GM19463 (cell line): ENCODE results near the gene CHCHD3.
"Not testable (repeated sequence)": the region's sequence is repeated elsewhere in the genome, so short reads cannot be mapped to it uniquely, and the experiment has no call there.

ENCODE experiments used
- ATAC-seq: cut with Tn5 transposase; IDR thresholded peaks from one replicate; pipeline ENCODE4 v1.9.1; 2021; ENCODE audit warnings: mild to moderate bottlenecking, moderate library complexity; ENCODE audit not compliant: unreplicated experiment

The CHCHD3 gene

GRCh38 chr7:132965951-132966350 is 115.9 kb downstream of the CHCHD3 start:
- no peak for ATAC-seq

GRCh38 chr7:132964876-132965275 is 117.0 kb downstream of the CHCHD3 start:
- no peak for ATAC-seq

- ATAC-seq: no peak
Observed at GRCh38 chr7:132959891-132960290, 122.0 kb downstream of the CHCHD3 start.

- ATAC-seq: no peak
Observed at GRCh38 chr7:132956556-132956955, 125.3 kb downstream of the CHCHD3 start.

GRCh38 chr7:132953468-132953867 is 128.4 kb downstream of the CHCHD3 start:
- no peak for ATAC-seq

- no peak for ATAC-seq
Observed at GRCh38 chr7:132950725-132951124, 131.2 kb downstream of the CHCHD3 start.

- no peak for ATAC-seq
Observed at GRCh38 chr7:132947011-132947410, 134.9 kb downstream of the CHCHD3 start.

GRCh38 chr7:132944774-132945173 is 137.1 kb downstream of the CHCHD3 start:
- ATAC-seq: no peak

GRCh38 chr7:132943645-132944044 is 138.2 kb downstream of the CHCHD3 start:
- no peak for ATAC-seq

GRCh38 chr7:132942701-132943100 is 139.2 kb downstream of the CHCHD3 start:
- ATAC-seq: no peak

GRCh38 chr7:132941905-132942304 is 140.0 kb downstream of the CHCHD3 start:
- no peak for ATAC-seq

GRCh38 chr7:132941428-132941827 is 140.5 kb downstream of the CHCHD3 start:
- ATAC-seq: no peak

- ATAC-seq: no peak
Observed at GRCh38 chr7:132940084-132940483, 141.8 kb downstream of the CHCHD3 start.

GRCh38 chr7:132939495-132939894 is 142.4 kb downstream of the CHCHD3 start:
- ATAC-seq: no peak

GRCh38 chr7:132937286-132937685 is 144.6 kb downstream of the CHCHD3 start:
- ATAC-seq: no peak

GRCh38 chr7:132935608-132936007 is 146.3 kb downstream of the CHCHD3 start:
- ATAC-seq: no peak

GRCh38 chr7:132934017-132934416 is 147.9 kb downstream of the CHCHD3 start:
- no peak for ATAC-seq

GRCh38 chr7:132933072-132933458 is 148.8 kb downstream of the CHCHD3 start:
- ATAC-seq: no peak

GRCh38 chr7:132932296-132933071 is 149.4 kb downstream of the CHCHD3 start:
- ATAC-seq: no peak

- no peak for ATAC-seq
Observed at GRCh38 chr7:132930881-132931280, 151.0 kb downstream of the CHCHD3 start.

- not testable (repeated sequence) for ATAC-seq
Observed at GRCh38 chr7:132929944-132930343, 151.9 kb downstream of the CHCHD3 start.

GRCh38 chr7:132919771-132920170 is 162.1 kb downstream of the CHCHD3 start:
- no peak for ATAC-seq

- no peak for ATAC-seq
Observed at GRCh38 chr7:132915647-132916046, 166.2 kb downstream of the CHCHD3 start.
